ENCODE data around the gene MORN1.

MORN1 gene

DNA sequence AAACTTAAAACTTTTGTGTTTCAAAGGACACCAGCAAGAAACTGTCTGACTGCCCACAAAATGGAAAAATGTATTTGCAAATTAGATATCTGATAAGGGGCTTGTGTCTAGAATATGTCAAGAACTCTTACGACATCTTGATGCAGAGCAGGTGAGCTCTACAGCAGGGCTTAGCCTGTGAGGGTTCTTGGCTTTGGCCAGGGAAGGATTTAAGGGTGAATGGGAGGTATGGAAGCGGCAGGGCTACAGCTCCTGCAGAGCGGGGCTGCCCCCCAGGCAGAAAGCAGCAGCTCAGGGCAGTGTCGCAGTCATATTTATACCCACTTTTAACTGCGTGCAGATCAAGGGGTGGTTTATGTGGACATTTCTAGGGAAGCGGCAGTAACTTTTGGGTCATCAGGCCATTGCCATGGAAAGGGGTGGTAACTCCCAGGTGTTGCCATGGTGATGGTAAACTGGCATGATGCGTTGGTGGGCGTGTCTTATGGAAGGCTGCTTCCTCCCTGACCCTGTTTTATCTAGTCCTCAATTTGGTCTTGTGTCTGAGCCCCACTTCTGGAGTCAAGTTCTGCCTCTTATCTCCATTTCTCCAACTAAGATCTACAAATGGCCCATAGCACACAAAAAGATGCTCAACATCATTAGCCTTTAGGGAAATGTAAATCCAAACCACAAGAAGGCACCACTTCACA is 23.2 kb downstream of the MORN1 start:
- no peak for DNase-seq

- DNase-seq: no peak
These were observed 27.4 kb downstream of the MORN1 start for GRCh38 chr1:2363847-2364513.

DNA sequence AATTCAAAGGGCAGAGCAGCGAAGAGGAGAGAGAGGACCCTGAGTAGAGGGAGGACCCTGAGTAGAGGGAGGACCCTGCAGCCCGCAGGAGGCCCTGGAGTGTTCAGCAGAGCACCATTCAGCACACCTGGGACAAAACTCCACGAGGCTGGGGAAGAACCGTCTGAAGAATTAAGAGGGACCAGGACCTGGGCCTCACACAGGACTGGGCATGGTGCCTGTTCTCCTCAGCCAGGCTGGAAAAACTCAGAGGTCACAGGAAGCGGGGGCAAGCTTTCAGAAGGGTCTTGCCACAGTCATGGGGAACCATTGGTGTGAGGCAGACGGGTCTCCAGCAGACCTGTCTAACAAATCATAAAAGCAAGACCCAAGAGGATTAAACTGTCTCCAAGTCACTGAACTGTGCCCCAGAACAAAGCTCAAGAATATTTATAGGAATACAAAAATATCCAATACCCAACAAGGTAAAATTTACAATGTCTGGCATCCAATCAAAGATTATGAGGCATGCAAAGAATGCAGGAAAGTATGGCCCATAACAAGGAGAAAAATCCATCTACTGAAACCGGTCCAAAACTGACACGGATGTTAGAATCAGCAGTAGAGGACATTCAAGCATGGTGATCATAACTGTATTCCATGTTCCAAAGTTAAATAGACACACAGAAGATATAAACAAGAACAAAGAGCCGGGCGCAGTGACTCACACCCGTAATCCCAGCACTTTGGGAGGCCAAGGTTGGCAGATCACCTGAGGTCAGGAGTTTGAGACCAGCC is 30.6 kb downstream of the MORN1 start:
- no peak for DNase-seq

- no peak for DNase-seq
These were observed 32.4 kb downstream of the MORN1 start for GRCh38 chr1:2358651-2359640.

DNA sequence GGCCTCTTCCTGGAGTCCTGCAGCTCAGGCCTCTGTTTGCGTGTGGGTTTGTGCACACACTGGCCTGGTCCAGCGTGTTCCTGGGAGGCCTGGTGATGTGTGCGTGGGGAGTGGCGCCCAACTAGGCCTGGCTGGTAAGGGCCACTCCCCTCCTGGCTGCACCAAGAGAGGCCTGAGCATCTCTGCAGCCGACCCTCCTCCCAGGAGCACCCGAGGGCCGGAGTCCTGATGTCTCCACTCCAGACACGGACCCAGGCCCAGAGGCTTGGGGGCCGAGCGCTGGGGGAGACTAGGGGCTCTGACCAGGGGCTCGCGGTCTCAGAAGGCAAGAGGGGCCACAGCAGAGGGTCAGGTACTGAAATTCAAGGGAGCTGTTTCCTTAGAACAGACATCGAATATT is 33.3 kb downstream of the MORN1 start:
- DNase-seq: no peak

DNA sequence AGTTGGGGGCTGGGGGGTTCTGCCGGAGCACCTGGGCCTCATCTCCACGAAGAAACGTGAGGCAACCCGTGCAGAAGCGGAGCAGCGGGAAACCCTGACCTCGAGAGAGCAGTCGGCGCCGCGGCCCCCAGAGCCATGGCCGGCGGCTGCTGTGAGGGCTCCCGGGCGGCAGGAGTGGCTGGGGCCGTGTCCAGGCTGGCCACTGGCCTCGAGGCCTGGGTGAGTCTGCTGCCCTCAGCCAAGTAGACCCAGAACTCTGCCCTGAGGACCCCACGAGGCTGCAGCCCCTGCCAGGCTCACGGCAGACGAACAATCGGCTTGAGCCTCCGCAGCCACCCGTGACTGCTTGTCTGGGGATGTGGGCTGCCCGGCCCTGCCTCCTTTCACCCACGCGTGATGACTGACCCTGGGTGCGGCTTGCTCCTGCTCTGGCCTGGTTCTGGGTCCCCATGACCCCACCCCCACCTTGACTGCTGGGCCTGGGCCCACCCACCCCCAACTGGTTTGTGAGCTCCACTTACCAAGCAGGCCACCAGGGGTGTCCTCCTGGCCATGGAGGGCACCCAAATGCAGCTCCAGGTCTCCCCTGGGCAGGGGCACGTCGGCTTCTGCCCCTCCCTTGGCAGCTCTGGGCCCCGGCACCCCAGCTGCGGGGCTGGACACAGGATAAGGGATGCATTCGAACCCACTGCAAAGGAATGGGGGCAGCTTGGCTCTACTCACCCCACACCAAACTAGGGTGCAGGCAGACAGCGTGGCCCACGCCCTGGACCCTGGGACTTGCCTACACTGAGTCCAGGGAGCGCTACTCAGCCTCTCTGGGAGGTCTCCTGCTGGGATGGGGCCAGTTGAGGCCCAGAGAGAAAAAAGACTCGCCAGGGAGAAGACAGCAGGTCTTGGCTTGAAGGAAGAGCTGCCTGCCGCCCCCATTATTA is 34.2 kb downstream of the MORN1 start:
- DNase-seq: no peak

DNA sequence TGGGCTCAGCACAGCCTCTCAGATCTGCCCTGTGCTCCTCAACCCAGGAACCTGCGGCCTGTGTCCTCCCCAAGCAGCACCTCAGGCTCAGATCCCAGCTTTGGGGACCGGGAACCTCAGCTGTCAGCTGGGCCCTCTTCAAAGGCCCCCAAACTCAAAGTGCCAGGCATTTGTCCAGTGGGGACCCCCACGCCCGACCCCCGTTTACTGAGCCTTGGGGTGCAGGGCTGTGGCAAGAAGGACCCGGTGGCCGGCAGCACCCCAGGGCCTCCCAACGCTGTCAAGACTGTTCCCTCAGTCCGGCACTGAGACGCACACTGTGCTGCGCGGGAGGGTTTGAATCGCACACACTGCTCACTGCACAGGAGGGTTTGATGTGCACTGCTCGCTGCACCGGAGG is 35.0 kb downstream of the MORN1 start:
- DNase-seq: no peak

GRCh38 chr1:2355373-2356261 is 35.7 kb downstream of the MORN1 start:
- no peak for DNase-seq

- no peak for DNase-seq
These were observed 36.6 kb downstream of the MORN1 start for GRCh38 chr1:2354511-2355372.

DNA sequence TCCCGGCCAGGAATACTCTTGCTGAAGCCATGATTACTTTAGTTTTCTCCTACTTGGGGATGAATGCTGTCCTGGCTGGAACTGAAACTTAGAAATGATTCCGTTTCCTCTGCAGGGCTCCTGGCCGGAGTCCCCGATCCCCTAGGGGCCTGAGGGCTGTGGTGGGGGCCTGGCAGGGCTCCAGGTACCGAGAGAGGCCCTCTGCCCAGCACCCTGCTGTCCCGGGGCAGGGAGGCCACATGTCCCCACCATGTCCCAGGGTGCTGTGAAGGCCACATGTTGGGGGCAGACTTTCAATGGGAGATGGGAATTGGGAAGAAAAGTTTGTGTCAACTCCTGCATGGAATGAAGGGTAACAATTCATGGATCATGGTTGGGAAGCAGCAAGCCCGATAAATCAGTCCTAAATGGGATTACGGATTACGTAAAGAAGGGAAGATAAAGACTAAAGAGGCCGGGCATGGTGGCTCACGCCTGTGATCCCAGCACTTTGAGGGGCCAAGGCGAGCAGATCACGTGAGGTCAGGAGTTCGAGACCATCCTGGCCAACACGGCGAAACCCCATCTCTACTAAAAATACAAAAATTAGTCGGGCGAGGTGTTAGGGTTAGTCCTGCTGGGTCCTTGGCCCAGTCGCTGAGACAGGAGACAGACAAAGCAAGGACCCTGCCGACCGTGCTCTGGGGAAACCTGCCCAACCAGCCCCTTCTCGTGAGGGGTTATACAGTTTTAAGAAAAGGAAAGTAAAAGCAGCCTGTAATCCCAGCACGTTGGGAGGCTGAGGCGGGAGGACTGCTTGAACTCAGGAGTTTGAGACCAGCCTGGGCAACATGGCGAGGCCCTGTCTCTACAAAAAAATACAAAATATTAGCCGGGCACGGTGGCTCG is 37.6 kb downstream of the MORN1 start:
- DNase-seq: no peak

DNA sequence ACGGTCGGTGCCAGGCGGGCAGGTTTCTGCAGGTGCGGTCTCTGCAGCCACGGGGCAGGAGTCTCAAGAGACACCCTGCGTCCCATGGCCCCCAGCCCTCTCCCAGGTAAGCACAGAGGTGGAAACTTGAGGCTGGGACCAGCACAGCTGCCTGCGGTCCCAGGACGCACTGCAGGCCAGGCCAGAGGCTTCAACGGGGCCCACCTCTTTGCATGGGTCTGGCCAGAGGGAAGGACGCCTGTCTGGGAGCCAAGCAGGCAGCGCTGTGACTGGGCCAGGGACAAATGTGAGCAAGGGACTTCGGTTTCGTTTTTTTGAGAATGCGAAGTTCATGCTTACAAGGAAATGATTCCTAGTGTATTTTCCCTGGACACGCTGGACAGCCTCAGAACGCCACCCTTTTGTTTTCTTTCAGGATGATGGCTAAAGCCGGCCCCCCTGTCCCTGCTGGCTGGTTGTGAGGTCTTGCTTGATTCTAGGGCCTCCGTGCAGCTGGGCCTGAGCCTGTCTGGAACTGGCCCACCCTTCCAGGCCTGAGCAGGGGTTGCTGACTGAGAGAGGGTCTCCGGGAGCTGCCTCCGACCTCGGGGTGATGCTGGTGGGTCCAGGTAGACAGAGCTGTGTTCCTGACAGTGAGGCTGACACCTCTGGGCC is 38.3 kb downstream of the MORN1 start:
- no peak for DNase-seq

DNA sequence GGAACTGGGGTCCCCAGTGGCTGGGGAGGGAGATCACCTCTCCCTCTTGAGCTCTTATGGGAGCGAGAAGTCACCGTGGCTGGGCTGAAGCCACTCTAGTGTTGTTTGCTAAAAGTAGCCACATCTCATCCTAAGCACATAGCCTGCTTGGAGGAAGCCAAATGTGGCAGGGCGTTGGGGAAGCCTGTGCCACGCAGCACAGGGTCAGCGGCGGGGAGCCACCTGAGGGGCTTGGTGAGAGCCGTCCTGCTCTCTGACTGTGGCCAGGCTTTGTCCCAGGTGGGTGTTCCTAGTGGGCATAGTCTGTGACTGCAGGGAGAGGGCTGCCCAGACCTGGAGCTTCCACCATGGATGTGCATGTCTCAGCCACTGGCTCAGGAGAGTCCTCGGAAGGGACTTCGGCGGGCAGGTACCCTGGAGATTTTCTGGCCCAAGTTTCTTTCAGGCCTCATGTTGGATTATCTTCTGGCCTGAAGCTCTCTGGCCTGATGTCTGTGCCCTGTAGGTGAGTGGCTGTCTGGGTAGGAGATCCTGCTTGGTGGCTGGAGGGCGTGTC is 38.9 kb downstream of the MORN1 start:
- no peak for DNase-seq

DNA sequence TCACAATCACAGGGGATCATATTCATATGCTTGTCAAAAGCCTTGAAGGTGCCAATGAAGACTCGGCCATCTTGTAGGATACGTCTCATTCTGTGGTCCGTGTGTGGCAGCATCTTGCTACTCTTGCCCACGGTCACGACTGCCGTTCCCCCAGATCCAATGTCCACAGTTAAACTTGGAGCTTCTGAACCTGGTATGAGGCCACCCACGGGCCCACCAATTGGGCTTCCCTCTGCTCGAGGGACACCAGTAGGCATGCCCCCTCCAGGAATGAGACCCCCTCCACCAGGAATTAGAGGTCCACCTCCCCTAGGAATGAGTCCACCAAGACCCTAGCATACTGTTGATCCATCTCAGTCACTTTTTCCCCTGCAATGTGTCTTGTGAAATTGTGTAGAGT is 39.6 kb downstream of the MORN1 start:
- DNase-seq: no peak

- no peak for DNase-seq
These were observed 40.3 kb downstream of the MORN1 start for GRCh38 chr1:2350911-2351655.

DNA sequence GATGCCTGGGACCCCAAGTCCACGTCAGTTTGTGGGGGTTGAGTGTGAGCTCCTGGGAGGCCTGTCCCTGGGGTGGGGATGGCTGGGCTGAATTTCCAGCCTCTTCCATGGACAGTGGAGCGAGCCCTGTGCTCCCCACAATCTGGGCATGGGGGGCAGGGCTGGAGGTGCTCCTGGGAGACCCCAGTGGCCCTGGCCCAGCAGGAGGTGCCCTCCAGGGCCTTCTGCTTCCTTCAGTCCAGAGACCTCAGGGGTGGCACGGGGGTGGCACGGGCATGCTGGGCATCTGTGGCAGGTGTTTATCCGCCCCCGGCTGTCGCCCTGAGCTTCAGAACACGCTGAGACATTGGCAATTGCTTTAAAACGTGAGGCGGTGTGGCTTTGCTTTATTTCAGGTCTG is 40.9 kb downstream of the MORN1 start:
- DNase-seq: no peak

GRCh38 chr1:2349806-2350205 is 41.5 kb downstream of the MORN1 start:
- no peak for DNase-seq

Data from SIG-M5 (cell line).